CD14-positive monocyte (primary cell): Measurements from ENCODE around the gene TSPEAR. TPM values are rescaled to one million over a fixed set of nuclear protein-coding genes. Genes with fewer than 3 reads are reported as not detected.

ENCODE experiments used
- DNase-seq, 3 donors: peaks; one replicate each; pipeline ENCODE4 v3.0.0-alpha.2; 2011 to 2022
- H2AFZ ChIP-seq: 2 replicates; pipeline ENCODE4 v1.6.0; 2012; ENCODE audit warnings: mild to moderate bottlenecking, low read depth, low read length, inconsistent platforms; ENCODE audit not compliant: insufficient read depth, poor library complexity, severe bottlenecking
- H3K27ac ChIP-seq, 2 donors: 1 replicate in 1 of 2; 2 replicates in 1 of 2; pipeline ENCODE4 v1.5.1; 2012 to 2013; ENCODE audit warnings: low read length in 2 of 2, control low read depth in 1 of 2, inconsistent platforms in 1 of 2, low read depth in 1 of 2, mild to moderate bottlenecking in 1 of 2
- H3K27me3 ChIP-seq, 2 donors: one replicate each; pipeline versions ENCODE4 v1.6.0 to v1.6.1; 2011 to 2013; ENCODE audit warnings: low read length in 2 of 2; ENCODE audit not compliant: control insufficient read depth in 2 of 2, insufficient read depth in 2 of 2
- H3K36me3 ChIP-seq, 2 donors: replicated peaks in 1 of 2; 1 replicate in 1 of 2; 2 replicates in 1 of 2; pipeline versions ENCODE4 v1.5.1 to v1.6.1; 2012 to 2013; ENCODE audit warnings: low read length in 2 of 2, control low read depth in 1 of 2, inconsistent platforms in 1 of 2, mild to moderate bottlenecking in 1 of 2; ENCODE audit not compliant: insufficient read depth in 2 of 2, control insufficient read depth in 1 of 2
- H3K4me1 ChIP-seq, 2 donors: 1 replicate in 1 of 2; 2 replicates in 1 of 2; pipeline versions ENCODE4 v1.5.1 to v1.6.1; 2012 to 2013; ENCODE audit warnings: low read length in 2 of 2, control low read depth in 1 of 2, inconsistent platforms in 1 of 2, mild to moderate bottlenecking in 1 of 2, moderate library complexity in 1 of 2; ENCODE audit not compliant: insufficient read depth in 2 of 2, control insufficient read depth in 1 of 2
- H3K4me2 ChIP-seq: replicated peaks from 2 replicates; pipeline ENCODE3; 2012; ENCODE audit warnings: low read length, moderate library complexity, mild to moderate bottlenecking; ENCODE audit not compliant: poor library complexity, severe bottlenecking; ENCODE audit errors: extremely low read depth
- H3K4me3 ChIP-seq, 3 experiments: fragments of 200-600 bp in 1 of 3; sonication (generic) in 1 of 3; replicated peaks in 1 of 3; 1 replicate in 2 of 3; 2 replicates in 1 of 3; pipeline ENCODE4 v1.5.1; 2011 to 2013; ENCODE audit warnings: low read length in 3 of 3, mild to moderate bottlenecking in 3 of 3, control low read depth in 2 of 3, low read depth in 2 of 3, inconsistent platforms in 1 of 3, moderate library complexity in 1 of 3
- H3K79me2 ChIP-seq: 2 replicates; pipeline ENCODE4 v1.6.0; 2012; ENCODE audit warnings: mild to moderate bottlenecking, control low read depth, inconsistent platforms, low read length, moderate library complexity; ENCODE audit not compliant: insufficient read depth
- H3K9ac ChIP-seq: 2 replicates; pipeline ENCODE4 v1.6.0; 2017; ENCODE audit warnings: low read length, mild to moderate bottlenecking; ENCODE audit not compliant: insufficient read depth, poor library complexity, severe bottlenecking
- H3K9me3 ChIP-seq, 2 donors: replicated peaks in 1 of 2; 1 replicate in 1 of 2; 2 replicates in 1 of 2; pipeline versions ENCODE4 v1.5.1 to v1.6.1; 2012 to 2013; ENCODE audit warnings: low read length in 2 of 2, control low read depth in 1 of 2; ENCODE audit not compliant: control insufficient read depth in 1 of 2, insufficient read depth in 1 of 2
- H4K20me1 ChIP-seq: 2 replicates; pipeline ENCODE4 v1.6.0; 2012; ENCODE audit warnings: mild to moderate bottlenecking, low read length, control low read depth, moderate library complexity; ENCODE audit not compliant: insufficient read depth
- H3K27ac Mint-ChIP-seq, 7 donors: one replicate each; pipeline ENCODE4 v1.8.0; 2020; ENCODE audit warnings: mild to moderate bottlenecking in 7 of 7, mixed read lengths in 7 of 7, moderate library complexity in 6 of 7, inconsistent platforms in 2 of 7
- H3K27me3 Mint-ChIP-seq, 3 donors: one replicate each; pipeline ENCODE4 v1.8.0; 2021 to 2022; ENCODE audit warnings: low read depth in 3 of 3, mild to moderate bottlenecking in 3 of 3, mixed read lengths in 3 of 3, moderate library complexity in 3 of 3, inconsistent platforms in 1 of 3
- H3K36me3 Mint-ChIP-seq, 2 donors: one replicate each; pipeline ENCODE4 v1.8.0; 2020; ENCODE audit warnings: mixed read lengths in 2 of 2, inconsistent platforms in 1 of 2, mild to moderate bottlenecking in 1 of 2
- H3K4me1 Mint-ChIP-seq: one replicate; pipeline ENCODE4 v1.8.0; 2020; ENCODE audit warnings: mild to moderate bottlenecking, mixed read lengths
- H3K4me3 Mint-ChIP-seq, 2 donors: one replicate each; pipeline ENCODE4 v1.8.0; 2020; ENCODE audit warnings: mild to moderate bottlenecking in 2 of 2, mixed read lengths in 2 of 2, moderate library complexity in 1 of 2
- H3K9me3 Mint-ChIP-seq, 7 donors: one replicate each; pipeline ENCODE4 v1.8.0; 2020 to 2022; ENCODE audit warnings: mixed read lengths in 7 of 7, mild to moderate bottlenecking in 6 of 7, moderate library complexity in 6 of 7, inconsistent platforms in 2 of 7
- CTCF ChIP-seq: fragments of 200-600 bp; IDR thresholded peaks from one replicate; pipeline ENCODE4 v1.8.0; 2022; ENCODE audit warnings: antibody characterized with exemption, mild to moderate bottlenecking
- WGBS: methylation state at CpG from one replicate; pipeline ENCODE4 v1.1.5; 2013; ENCODE audit warnings: missing lambda C conversion rate; ENCODE audit not compliant: insufficient coverage; 5-methylcytosine and 5-hydroxymethylcytosine counted together
- intact Hi-C, 2 donors: fragments of 100-400 bp; cut with micrococcal nuclease; formaldehyde crosslinking; loops; one replicate each; pipeline versions ENCODE4 v1.15.0 to v1.15.1; 2023
- polyA plus RNA-seq, 3 donors: library from polyadenylated mRNA; depleted of rRNA in 1 of 3; unstranded in 2 of 3; stranded (reverse) in 1 of 3; fragments of 300-500 nt in 2 of 3; fragments of >200 nt in 1 of 3; fragmentation: Illumina TruSeq in 2 of 3; gene quantifications; 1 replicate in 2 of 3; 2 replicates in 1 of 3; pipeline ENCODE4 v1.2.3, GENCODE V29; 2012 to 2021

Gene TSPEAR
- polyA plus RNA-seq, 3 donors = not detected

GRCh38 chr21:44684483-44684882 is 26.9 kb downstream of the TSPEAR start:
- no peak overlapping the region for H3K4me2 ChIP-seq
- no peaks in the 10 kb centered on the region for H3K36me3 ChIP-seq
- no peak overlapping the region for H3K9ac ChIP-seq
- DNase-seq = no peak
- no peak overlapping the region for H2AFZ ChIP-seq
- H3K27ac ChIP-seq = no peak overlapping the region
- Mint-ChIP-seq H3K9me3 (peaks cover 0 to 2% (median 0%) of the 10 kb centered on the region in 7 donors), H3K27ac (no peak overlapping the region), H3K4me3 (no peak overlapping the region), H3K36me3 (no peaks in the 10 kb centered on the region), H3K27me3 (peaks cover 9 to 23% (median 11%) of the 10 kb centered on the region in 3 donors), H3K4me1 (no peaks in the 10 kb centered on the region)
- no peak for TF ChIP-seq CTCF
- no peaks in the 10 kb centered on the region for H3K79me2 ChIP-seq
- 72% methylated on average over 3 of the region's 6 CpGs for WGBS
- no peaks in the 10 kb centered on the region for H3K27me3 ChIP-seq
- H3K4me3 ChIP-seq = no peak overlapping the region
- intact Hi-C loops = no loop called here
- no peaks in the 10 kb centered on the region for H3K9me3 ChIP-seq
- H4K20me1 ChIP-seq = no peaks in the 10 kb centered on the region
- no peaks in the 10 kb centered on the region for H3K4me1 ChIP-seq

GRCh38 chr21:44684077-44684476 is 27.3 kb downstream of the TSPEAR start:
- Histone ChIP-seq H3K4me1 (no peaks in the 10 kb centered on the region), H3K9me3 (no peaks in the 10 kb centered on the region), H3K9ac (no peak overlapping the region), H3K27ac (no peak overlapping the region), H3K36me3 (no peaks in the 10 kb centered on the region), H3K4me2 (no peak overlapping the region), H3K4me3 (no peak overlapping the region), H4K20me1 (no peaks in the 10 kb centered on the region), H3K27me3 (no peaks in the 10 kb centered on the region), H3K79me2 (no peaks in the 10 kb centered on the region), H2AFZ (no peak overlapping the region)
- DNase-seq = no peak
- no peaks in the 10 kb centered on the region for H3K4me1 Mint-ChIP-seq
- H3K36me3 Mint-ChIP-seq = no peaks in the 10 kb centered on the region
- 87% methylated on average over 6 of the region's 7 CpGs for WGBS
- peaks cover 9 to 25% (median 11%) of the 10 kb centered on the region in 3 donors for H3K27me3 Mint-ChIP-seq
- intact Hi-C loops = no loop called here
- TF ChIP-seq CTCF = no peak
- no peak overlapping the region for H3K4me3 Mint-ChIP-seq
- H3K9me3 Mint-ChIP-seq = peaks cover 0 to 2% (median 0%) of the 10 kb centered on the region in 7 donors
- H3K27ac Mint-ChIP-seq = no peak overlapping the region
